SIG-M5 (cell line): ENCODE results near the gene RIPPLY3.
A peak's percentile ranks its signal among the peaks of the same experiment; 100 is the strongest.
"Not testable (repeated sequence)": the region's sequence is repeated elsewhere in the genome, so short reads cannot be mapped to it uniquely, and the experiment has no call there.

Source experiments
- DNase-seq: peaks from one replicate; lab custom pipeline; 2025; lab: John Stamatoyannopoulos, UW

Gene RIPPLY3

GRCh38 chr21:36981049-36981391 is 25.5 kb upstream of the RIPPLY3 start:
- no peak for DNase-seq

- DNase-seq, result no peak
Observed at GRCh38 chr21:36981977-36982700, 24.4 kb upstream of the RIPPLY3 start.

- no peak for DNase-seq
Observed at GRCh38 chr21:36985751-36986594, 20.5 kb upstream of the RIPPLY3 start.

GRCh38 chr21:36987845-36988244 is 18.7 kb upstream of the RIPPLY3 start:
- no peak for DNase-seq

- no peak for DNase-seq
Observed at GRCh38 chr21:36988536-36988935, 18.0 kb upstream of the RIPPLY3 start.

- not testable (repeated sequence) for DNase-seq
Observed at GRCh38 chr21:36989199-36989698, 17.3 kb upstream of the RIPPLY3 start.

GRCh38 chr21:36989699-36990507 is 16.6 kb upstream of the RIPPLY3 start:
- peak; percentile 36 for DNase-seq

GRCh38 chr21:36990508-36991205 is 15.8 kb upstream of the RIPPLY3 start:
- DNase-seq, result no peak

GRCh38 chr21:36992671-36993070 is 13.8 kb upstream of the RIPPLY3 start:
- no peak for DNase-seq

GRCh38 chr21:36994501-36995158 is 11.9 kb upstream of the RIPPLY3 start:
- no peak for DNase-seq

- DNase-seq, result not testable (repeated sequence)
Observed at GRCh38 chr21:36995285-36995684, 11.2 kb upstream of the RIPPLY3 start.

GRCh38 chr21:36999131-36999898 is 7.2 kb upstream of the RIPPLY3 start:
- no peak for DNase-seq

GRCh38 chr21:37000381-37000780 is 6.1 kb upstream of the RIPPLY3 start:
- no peak for DNase-seq

GRCh38 chr21:37001441-37001840 is 5.1 kb upstream of the RIPPLY3 start:
- no peak for DNase-seq

- not testable (repeated sequence) for DNase-seq
Observed at GRCh38 chr21:37002851-37003250, 3.7 kb upstream of the RIPPLY3 start.

- DNase-seq, result not testable (repeated sequence)
Observed at GRCh38 chr21:37003917-37004316, 2.6 kb upstream of the RIPPLY3 start.

GRCh38 chr21:37005548-37006485 is 685 bp upstream of the RIPPLY3 start:
- DNase-seq, result no peak

GRCh38 chr21:37008724-37009123 is 2.2 kb downstream of the RIPPLY3 start:
- no peak for DNase-seq

GRCh38 chr21:37009740-37010341 is 3.3 kb downstream of the RIPPLY3 start:
- DNase-seq, result no peak
